ENCODE results near the gene SEMA7A.

The SEMA7A gene

DNA sequence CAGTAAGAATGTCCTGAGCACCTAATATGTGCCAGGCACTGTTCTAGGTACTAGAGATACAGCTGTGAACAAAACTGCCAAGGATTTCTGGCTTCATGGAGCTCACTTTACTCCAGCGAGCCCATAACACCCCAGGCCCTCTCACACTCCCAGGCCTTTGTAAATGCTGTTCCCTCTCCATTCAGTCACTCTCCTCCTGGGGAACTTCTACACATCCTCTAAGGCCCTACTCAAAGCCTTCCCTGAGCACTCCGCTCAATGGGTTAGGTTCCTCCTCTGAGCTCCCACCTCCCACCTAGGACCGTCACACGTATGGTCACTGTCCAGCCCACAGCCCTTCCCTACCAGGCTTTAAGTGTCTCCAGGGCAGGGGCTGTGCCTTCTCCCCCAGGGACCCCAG is 27.2 kb downstream of the SEMA7A start:
- no peak for DNase-seq (ENCODE audit: low read depth)
- no peak overlapping the region for H3K4me3 ChIP-seq (ENCODE audit: low read length)
- TF ChIP-seq, protein P1, sequence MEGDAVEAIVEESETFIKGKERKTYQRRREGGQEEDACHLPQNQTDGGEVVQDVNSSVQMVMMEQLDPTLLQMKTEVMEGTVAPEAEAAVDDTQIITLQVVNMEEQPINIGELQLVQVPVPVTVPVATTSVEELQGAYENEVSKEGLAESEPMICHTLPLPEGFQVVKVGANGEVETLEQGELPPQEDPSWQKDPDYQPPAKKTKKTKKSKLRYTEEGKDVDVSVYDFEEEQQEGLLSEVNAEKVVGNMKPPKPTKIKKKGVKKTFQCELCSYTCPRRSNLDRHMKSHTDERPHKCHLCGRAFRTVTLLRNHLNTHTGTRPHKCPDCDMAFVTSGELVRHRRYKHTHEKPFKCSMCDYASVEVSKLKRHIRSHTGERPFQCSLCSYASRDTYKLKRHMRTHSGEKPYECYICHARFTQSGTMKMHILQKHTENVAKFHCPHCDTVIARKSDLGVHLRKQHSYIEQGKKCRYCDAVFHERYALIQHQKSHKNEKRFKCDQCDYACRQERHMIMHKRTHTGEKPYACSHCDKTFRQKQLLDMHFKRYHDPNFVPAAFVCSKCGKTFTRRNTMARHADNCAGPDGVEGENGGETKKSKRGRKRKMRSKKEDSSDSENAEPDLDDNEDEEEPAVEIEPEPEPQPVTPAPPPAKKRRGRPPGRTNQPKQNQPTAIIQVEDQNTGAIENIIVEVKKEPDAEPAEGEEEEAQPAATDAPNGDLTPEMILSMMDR (conservative IDR thresholded peaks at IDR 0.05; ENCODE audit: low read length), result no peak

DNA sequence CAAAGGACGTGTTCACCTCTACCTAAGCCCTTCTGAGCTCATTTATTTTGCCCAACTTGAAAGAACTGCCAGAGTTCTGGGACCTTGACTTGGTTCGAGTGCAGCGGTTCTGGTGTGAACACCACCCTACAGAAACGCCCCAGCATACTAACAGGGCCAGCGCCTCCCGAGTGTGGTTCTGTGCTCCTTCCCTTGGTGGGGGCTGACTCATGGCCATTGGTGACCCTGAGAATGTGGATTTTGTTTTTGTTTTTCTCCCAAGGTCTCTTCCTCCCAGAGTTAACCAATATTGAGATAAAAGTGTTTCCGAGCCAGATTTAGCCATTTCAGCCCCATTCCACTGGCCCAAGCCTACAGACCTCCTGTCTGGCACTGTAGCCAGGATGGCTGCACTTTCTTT is 27.9 kb downstream of the SEMA7A start:
- no peak for DNase-seq (ENCODE audit: low read depth)
- no peak overlapping the region for H3K4me3 ChIP-seq (ENCODE audit: low read length)
- TF ChIP-seq, protein P1 (conservative IDR thresholded peaks at IDR 0.05; ENCODE audit: low read length), result no peak

DNA sequence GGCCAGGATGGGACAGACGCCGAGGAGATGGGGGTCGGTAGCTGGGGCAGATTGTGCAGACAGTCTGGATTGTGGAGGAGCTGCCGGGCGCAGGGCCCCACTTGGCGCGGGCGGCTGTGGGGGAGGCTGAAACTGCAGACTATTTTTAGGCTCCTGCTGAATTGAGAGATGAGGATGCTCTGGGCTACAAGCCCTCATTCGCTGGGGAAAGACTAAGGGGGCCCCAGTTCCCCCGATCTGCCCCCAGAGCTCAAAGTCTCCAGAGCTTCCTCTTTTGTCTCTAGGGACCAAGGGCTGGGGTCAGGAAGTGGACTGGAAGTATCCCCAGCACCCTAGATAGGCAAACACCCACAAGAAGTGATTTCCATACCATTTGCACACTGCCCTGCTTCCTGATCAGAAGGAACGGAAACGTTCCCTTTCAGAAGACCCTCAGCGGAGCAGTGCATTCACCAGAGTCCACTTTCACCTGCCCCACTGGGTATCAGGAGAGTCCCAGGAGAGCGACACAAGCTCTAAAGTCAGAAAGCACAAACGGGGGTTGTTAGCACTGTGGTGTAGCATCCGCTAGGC is 29.7 kb downstream of the SEMA7A start:
- no peak for DNase-seq (ENCODE audit: low read depth)
- no peak overlapping the region for H3K4me3 ChIP-seq (ENCODE audit: low read length)
- TF ChIP-seq, protein P1 (conservative IDR thresholded peaks at IDR 0.05; ENCODE audit: low read length), result no peak

DNA sequence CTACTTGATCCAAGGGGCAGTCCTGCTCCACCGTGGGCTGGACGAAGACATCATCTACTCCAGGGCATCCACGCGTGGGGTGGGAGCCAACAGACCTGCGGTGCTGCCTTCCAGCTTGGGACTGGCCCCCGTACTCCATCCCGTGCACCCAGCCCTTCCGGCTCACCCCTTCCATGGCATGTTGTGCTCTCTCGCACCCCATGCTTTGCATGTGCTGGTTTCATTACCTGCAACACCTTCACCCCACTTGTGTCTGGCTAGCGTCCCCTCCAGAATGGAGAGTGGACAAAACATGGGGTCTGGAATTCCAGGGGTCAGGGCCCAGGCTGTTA is 30.2 kb downstream of the SEMA7A start:
- TF ChIP-seq, protein P1 (conservative IDR thresholded peaks at IDR 0.05; ENCODE audit: low read length), result no peak
- no peak overlapping the region for H3K4me3 ChIP-seq (ENCODE audit: low read length)
- DNase-seq (ENCODE audit: low read depth), result no peak

DNA sequence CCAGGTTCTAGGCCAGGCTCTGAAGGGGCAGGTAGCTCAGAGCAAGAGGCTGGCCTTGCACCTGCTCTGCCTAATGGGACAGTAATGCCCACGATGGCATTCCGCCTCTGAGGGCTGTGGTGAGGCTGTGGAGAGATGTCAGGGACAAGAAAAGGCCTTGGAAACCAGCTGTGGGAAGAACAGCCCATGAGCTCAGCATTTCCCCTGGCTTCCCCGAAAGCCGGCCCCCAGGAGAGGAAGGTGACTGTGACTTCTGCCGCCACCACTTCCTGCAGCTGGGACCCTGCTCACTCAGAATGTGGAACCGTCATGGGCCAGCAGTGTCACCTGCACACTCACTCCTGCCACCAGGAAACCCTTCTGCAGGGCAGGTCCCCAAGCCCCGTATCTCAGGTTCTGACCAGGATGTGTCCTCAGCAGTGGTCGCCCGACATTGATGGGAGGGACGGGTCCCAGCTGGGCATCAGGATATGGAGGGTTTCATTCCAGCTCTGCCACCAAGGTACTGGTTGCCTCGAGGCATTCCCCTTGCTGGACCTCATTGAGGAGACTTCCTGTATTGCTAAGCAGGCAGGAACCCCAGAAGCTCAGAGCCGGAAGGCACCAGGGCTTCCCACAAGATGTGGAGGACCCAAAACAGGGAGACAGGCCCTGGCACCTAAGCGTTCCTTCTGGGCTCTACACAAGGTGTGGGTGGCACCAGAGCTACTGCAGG is 30.7 kb downstream of the SEMA7A start:
- TF ChIP-seq, protein P1 (conservative IDR thresholded peaks at IDR 0.05; ENCODE audit: low read length), result no peak
- no peak overlapping the region for H3K4me3 ChIP-seq (ENCODE audit: low read length)
- no peak for DNase-seq (ENCODE audit: low read depth)

DNA sequence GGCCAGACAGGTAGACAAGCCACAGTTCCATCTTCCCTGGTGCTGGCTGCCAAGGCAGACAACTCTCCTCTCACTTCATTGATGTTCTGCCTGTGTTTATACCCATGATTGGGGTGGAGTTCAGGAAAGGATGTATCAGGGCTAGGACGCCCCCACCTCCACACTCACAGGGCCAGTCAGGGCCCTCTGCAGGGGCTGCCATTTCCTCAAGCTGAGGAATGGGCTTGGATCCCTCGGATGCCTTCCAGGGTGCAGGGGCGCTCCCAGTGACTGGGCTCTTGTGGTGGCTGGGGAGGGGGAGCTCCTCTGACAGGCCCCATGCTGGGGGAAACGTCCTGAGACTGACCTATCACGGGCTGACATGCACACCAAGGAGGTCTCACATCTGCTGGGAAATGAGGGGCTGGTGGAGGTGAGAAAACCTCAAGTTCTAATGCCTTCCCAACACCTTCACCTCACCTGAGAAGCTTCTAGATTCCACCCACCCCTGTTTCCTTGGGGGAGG is 31.4 kb downstream of the SEMA7A start:
- no peak for DNase-seq (ENCODE audit: low read depth)
- no peak overlapping the region for H3K4me3 ChIP-seq (ENCODE audit: low read length)
- TF ChIP-seq, protein P1 (conservative IDR thresholded peaks at IDR 0.05; ENCODE audit: low read length), result no peak
